Vagina (tissue), 2 donors: ENCODE data around the gene SGK1. TPM values are rescaled to one million over a fixed set of nuclear protein-coding genes. Genes with fewer than 3 reads are reported as not detected.
A peak's percentile ranks its signal among the peaks of the same experiment; 100 is the strongest.

Experiments
- DNase-seq, 2 donors: peaks; one replicate each; pipeline ENCODE4 v3.0.0-alpha.2; 2017; ENCODE audit errors: extremely low spot score in 2 of 2
- H3K27ac ChIP-seq: fragments of 200-600 bp; sonication (generic); one replicate; pipeline ENCODE4 v1.5.1; 2019
- H3K27me3 ChIP-seq: fragments of 200-600 bp; sonication (generic); one replicate; pipeline ENCODE4 v1.5.1; 2019
- H3K36me3 ChIP-seq, 2 donors: fragments of 200-600 bp; sonication (generic); one replicate each; pipeline ENCODE4 v1.5.1; 2017 to 2019
- H3K4me1 ChIP-seq: fragments of 200-600 bp; sonication (generic); one replicate; pipeline ENCODE4 v1.5.1; 2019
- H3K4me3 ChIP-seq, 2 donors: fragments of 200-600 bp; sonication (generic); 1 replicate in 1 of 2; 2 replicates in 1 of 2; pipeline ENCODE4 v1.5.1; 2016 to 2019
- H3K9me3 ChIP-seq: fragments of 200-600 bp; sonication (generic); one replicate; pipeline ENCODE4 v1.5.1; 2019
- CTCF ChIP-seq, 3 experiments: fragments of 450-650 bp in 2 of 3; fragments of 200-600 bp in 1 of 3; sonication (generic) in 1 of 3; IDR thresholded peaks; one replicate each; pipeline ENCODE4 v1.5.1; 2017 to 2019; ENCODE audit warnings: antibody characterized with exemption in 3 of 3, mild to moderate bottlenecking in 2 of 3, moderate library complexity in 2 of 3
- POLR2A ChIP-seq, 2 donors: fragments of 450-650 bp; IDR thresholded peaks; one replicate each; pipeline ENCODE4 v1.6.1; 2017; ENCODE audit warnings: antibody characterized with exemption in 2 of 2, mild to moderate bottlenecking in 2 of 2, moderate library complexity in 2 of 2
- POLR2AphosphoS5 ChIP-seq, 2 donors: sonication (generic); formaldehyde crosslinking; IDR thresholded peaks; one replicate each; pipeline ENCODE4 v1.9.0; 2017; ENCODE audit warnings: antibody characterized with exemption in 2 of 2, mild to moderate bottlenecking in 2 of 2, low read depth in 1 of 2; ENCODE audit not compliant: insufficient read depth in 1 of 2
- intact Hi-C: fragments of 100-400 bp; cut with DNase I; formaldehyde crosslinking; loops from one replicate; pipeline ENCODE4 v1.15.1; 2023
- total RNA-seq: library from RNA; depleted of rRNA; stranded (reverse); fragments of >200 nt; gene quantifications from one replicate; pipeline ENCODE4 v1.2.3, GENCODE V29; 2016

SGK1 gene
- total RNA-seq, 1 donor from 2014 or later, result 608 TPM

- intact Hi-C loops, result loop anchor here (5.0 kb wide), 2 partner anchors 649 to 709 kb away; no protein-coding TSS in a partner anchor
- peak overlapping the region; percentile 7 to 95 for H3K4me3 ChIP-seq
- DNase-seq, result peak in 1 of 2 donors; percentile 65
- peaks cover 66% of the 10 kb centered on the region for H3K4me1 ChIP-seq
- no peaks in the 10 kb centered on the region for H3K9me3 ChIP-seq
- H3K27me3 ChIP-seq, result no peaks in the 10 kb centered on the region
- peaks cover 0 to 52% of the 10 kb centered on the region in 2 donors for H3K36me3 ChIP-seq
- H3K27ac ChIP-seq, result peak overlapping the region; percentile 98
- no peak for TF ChIP-seq POLR2AphosphoS5 (IDR thresholded peaks at IDR 0.05; ENCODE audit: insufficient read depth in 1 of 2, low read depth in 1 of 2)
- TF ChIP-seq CTCF (IDR thresholded peaks at IDR 0.05), result no peak
- TF ChIP-seq POLR2A (IDR thresholded peaks at IDR 0.05), result no peak
These were observed 145.1 kb downstream of the SGK1 start for GRCh38 chr6:134172706-134173365.

- H3K27ac ChIP-seq, result peak overlapping the region; percentile 98
- TF ChIP-seq POLR2AphosphoS5 (IDR thresholded peaks at IDR 0.05; ENCODE audit: insufficient read depth in 1 of 2, low read depth in 1 of 2), result no peak
- no peak for TF ChIP-seq CTCF (IDR thresholded peaks at IDR 0.05)
- no peak for TF ChIP-seq POLR2A (IDR thresholded peaks at IDR 0.05)
- H3K9me3 ChIP-seq, result no peaks in the 10 kb centered on the region
- H3K4me1 ChIP-seq, result peaks cover 59% of the 10 kb centered on the region
- peaks cover 0 to 52% of the 10 kb centered on the region in 2 donors for H3K36me3 ChIP-seq
- peak overlapping the region; percentile 7 to 95 for H3K4me3 ChIP-seq
- peak in 1 of 2 donors; percentile 42 for DNase-seq
- intact Hi-C loops, result loop anchor here (5.0 kb wide), 2 partner anchors 650 to 710 kb away; no protein-coding TSS in a partner anchor
- no peaks in the 10 kb centered on the region for H3K27me3 ChIP-seq
These were observed 145.7 kb downstream of the SGK1 start for GRCh38 chr6:134172020-134172705.

- H3K4me1 ChIP-seq, result peaks cover 55% of the 10 kb centered on the region
- H3K27me3 ChIP-seq, result no peaks in the 10 kb centered on the region
- intact Hi-C loops, result loop anchor here (5.0 kb wide), 2 partner anchors 651 to 711 kb away; no protein-coding TSS in a partner anchor
- TF ChIP-seq POLR2AphosphoS5 (IDR thresholded peaks at IDR 0.05; ENCODE audit: insufficient read depth in 1 of 2, low read depth in 1 of 2) (no peak), POLR2A (IDR thresholded peaks at IDR 0.05) (no peak), CTCF (IDR thresholded peaks at IDR 0.05) (no peak)
- peak in 1 of 2 donors; percentile 85 for DNase-seq
- H3K4me3 ChIP-seq, result peak overlapping the region; percentile 20 to 95
- H3K9me3 ChIP-seq, result no peaks in the 10 kb centered on the region
- peaks cover 0 to 52% of the 10 kb centered on the region in 2 donors for H3K36me3 ChIP-seq
- H3K27ac ChIP-seq, result peak overlapping the region; percentile 98
These were observed 146.4 kb downstream of the SGK1 start for GRCh38 chr6:134171517-134171916.

- TF ChIP-seq POLR2A (IDR thresholded peaks at IDR 0.05) (no peak), CTCF (IDR thresholded peaks at IDR 0.05) (no peak), POLR2AphosphoS5 (IDR thresholded peaks at IDR 0.05; ENCODE audit: insufficient read depth in 1 of 2, low read depth in 1 of 2) (no peak)
- DNase-seq, result peak in 1 of 2 donors; percentile 70
- H3K27me3 ChIP-seq, result no peaks in the 10 kb centered on the region
- peak overlapping the region; percentile 98 for H3K27ac ChIP-seq
- intact Hi-C loops, result loop anchor here (5.0 kb wide), 2 partner anchors 651 to 711 kb away; no protein-coding TSS in a partner anchor
- H3K4me3 ChIP-seq, result peak overlapping the region; percentile 22 to 95
- no peaks in the 10 kb centered on the region for H3K9me3 ChIP-seq
- H3K36me3 ChIP-seq, result peaks cover 0 to 52% of the 10 kb centered on the region in 2 donors
- peaks cover 49% of the 10 kb centered on the region for H3K4me1 ChIP-seq
These were observed 147.1 kb downstream of the SGK1 start for GRCh38 chr6:134170844-134171243.
